Hematopoietic multipotent progenitor cell treated with erythropoietin and hydrocortisone succinate and interleukin-3 and kit ligand, for 17 days (in vitro differentiated cells): ENCODE measurements around the gene DUSP22.
"Not testable (repeated sequence)": the region's sequence is repeated elsewhere in the genome, so short reads cannot be mapped to it uniquely, and the experiment has no call there.

Experiments used
- DNase-seq: peaks from one replicate; pipeline ENCODE4 v3.0.0-alpha.2; 2015; ENCODE audit warnings: low spot score

Gene DUSP22

GRCh38 chr6:279341-280029 lies 12.8 kb upstream of the DUSP22 start:
- no peak for DNase-seq

- no peak for DNase-seq
These were observed 11.4 kb upstream of the DUSP22 start for GRCh38 chr6:280775-281468.

GRCh38 chr6:281469-282103 lies 10.7 kb upstream of the DUSP22 start:
- no peak for DNase-seq

GRCh38 chr6:282177-282866 lies 10.0 kb upstream of the DUSP22 start:
- DNase-seq, result no peak

GRCh38 chr6:282867-283416 lies 9.3 kb upstream of the DUSP22 start:
- no peak for DNase-seq

GRCh38 chr6:284486-284885 lies 7.8 kb upstream of the DUSP22 start:
- DNase-seq, result no peak

DNA sequence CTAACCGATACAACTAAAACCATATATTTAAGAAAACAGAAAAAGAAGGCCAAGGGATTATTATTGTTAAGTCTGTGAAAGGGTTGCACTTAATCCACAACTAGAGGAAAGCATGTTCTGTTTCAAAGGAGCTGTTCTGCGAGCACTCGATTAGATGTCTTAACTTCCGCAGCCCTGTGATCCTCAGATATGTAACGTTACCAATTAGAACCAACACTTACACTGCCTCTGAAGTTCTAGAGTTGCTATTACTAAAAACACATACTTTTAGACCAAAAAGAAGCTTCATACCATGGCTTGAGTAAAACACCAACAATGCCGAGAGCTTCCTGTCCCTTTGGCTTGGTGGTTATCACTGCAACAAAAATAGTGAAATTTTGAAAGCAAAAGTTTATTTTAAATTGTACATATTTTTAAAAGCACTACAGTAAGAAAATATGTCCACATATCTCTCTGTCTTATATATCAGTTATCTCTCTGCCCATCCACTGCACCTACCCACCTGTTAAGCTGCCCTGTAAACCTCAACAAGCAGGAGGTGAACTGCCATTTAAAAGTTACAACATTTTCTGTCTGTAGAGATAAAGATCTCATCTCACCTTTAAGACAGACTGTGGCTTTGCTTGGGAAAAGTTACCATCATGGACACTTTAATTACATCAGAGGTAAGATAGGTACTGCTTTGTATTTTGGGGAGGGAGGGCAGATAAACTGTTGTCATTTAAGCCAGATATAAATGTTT lies 7.1 kb upstream of the DUSP22 start:
- DNase-seq, result no peak

DNA sequence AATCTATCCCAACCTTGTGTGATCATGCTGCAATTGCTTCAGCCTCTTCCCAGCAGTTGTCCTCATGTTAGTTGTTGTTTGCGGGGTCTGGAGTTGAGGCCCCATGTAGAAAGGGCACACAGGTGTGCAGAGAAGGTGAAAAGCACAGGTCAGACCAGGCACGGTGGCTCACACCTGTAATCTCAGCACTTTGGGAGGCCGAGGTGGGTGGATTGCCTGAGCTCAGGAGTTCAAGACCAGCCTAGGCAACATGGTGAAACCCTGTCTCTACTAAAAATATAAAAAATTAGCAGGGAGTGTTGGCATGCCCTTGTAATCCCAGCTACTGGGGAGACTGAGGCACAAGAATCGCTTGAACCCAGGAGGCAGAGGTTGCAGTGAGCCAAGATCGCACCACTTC lies 6.4 kb upstream of the DUSP22 start:
- not testable (repeated sequence) for DNase-seq

GRCh38 chr6:286681-287488 lies 5.4 kb upstream of the DUSP22 start:
- no peak for DNase-seq

DNA sequence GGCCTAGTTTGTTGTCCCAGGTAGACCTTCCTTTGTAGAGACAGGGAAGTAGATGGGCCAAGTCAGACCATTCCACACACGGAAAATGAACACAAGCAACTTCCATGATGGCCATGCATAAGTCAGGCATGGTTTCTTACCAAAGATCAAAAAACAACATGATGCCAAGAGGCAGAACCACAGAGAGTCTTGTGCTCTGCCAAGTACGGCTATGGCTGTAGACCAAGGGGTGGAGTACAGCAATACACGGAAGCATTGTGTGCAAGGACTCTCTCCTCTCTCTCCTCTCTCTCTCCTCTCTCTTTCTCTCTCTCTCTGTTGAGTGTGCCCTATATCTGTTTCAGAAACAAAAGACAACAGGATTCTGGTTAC lies 4.8 kb upstream of the DUSP22 start:
- DNase-seq, result no peak

DNA sequence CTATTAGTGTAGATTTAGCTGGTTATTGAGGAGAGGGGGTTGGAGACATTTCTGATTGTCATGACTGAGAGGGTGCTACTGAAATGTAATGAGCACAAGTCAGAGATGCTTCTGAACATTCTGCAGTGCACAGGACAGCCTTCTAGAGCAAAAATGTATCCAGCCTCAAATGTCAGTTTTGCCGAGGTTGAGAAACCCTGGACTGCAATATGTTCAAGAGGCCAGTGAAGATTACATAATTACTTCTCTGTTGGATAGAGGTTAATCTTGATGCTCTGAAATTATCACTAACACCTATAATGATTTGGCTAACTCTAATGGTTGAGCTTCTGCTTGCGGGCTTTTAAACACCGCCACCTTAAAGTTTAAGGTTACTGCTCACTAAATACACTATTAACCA lies 3.4 kb upstream of the DUSP22 start:
- DNase-seq, result no peak

GRCh38 chr6:290111-290922 lies 2.0 kb upstream of the DUSP22 start:
- no peak for DNase-seq

- no peak for DNase-seq
These were observed 1.0 kb upstream of the DUSP22 start for GRCh38 chr6:291204-291696.

DNA sequence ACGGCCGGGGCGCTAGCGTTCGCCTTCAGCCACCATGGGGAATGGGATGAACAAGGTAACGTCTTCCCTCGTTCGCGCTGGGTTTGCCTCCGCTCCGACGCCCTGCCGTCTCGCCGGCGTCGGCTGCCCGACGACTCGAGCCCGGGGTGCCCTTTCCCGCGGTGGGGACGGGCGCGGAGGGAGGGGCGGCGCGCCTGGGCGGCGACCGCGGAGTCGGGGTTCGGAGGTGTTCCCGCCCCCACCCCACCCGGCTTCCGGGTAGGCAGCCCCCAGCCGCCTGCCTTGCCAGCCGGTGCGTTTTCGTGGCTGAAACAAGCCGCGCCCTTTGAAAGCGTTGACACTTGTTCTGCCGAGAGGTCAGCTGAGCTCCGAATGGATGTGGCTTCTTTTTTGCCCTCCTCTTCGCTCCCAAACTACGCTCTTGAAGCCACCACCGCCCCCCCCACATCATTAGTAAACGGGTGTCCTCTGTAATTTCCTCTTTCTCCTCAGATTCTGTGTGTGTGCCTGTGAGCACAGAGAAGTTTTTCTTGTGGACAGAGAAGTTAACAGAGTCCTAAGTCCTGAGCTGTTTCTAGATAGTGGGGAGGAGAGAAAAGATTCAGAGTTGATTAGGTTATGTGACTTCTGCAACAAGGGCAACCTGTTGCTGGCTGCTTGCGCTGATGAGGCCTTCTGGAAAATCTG lies 362 bp downstream of the DUSP22 start:
- no peak for DNase-seq

DNA sequence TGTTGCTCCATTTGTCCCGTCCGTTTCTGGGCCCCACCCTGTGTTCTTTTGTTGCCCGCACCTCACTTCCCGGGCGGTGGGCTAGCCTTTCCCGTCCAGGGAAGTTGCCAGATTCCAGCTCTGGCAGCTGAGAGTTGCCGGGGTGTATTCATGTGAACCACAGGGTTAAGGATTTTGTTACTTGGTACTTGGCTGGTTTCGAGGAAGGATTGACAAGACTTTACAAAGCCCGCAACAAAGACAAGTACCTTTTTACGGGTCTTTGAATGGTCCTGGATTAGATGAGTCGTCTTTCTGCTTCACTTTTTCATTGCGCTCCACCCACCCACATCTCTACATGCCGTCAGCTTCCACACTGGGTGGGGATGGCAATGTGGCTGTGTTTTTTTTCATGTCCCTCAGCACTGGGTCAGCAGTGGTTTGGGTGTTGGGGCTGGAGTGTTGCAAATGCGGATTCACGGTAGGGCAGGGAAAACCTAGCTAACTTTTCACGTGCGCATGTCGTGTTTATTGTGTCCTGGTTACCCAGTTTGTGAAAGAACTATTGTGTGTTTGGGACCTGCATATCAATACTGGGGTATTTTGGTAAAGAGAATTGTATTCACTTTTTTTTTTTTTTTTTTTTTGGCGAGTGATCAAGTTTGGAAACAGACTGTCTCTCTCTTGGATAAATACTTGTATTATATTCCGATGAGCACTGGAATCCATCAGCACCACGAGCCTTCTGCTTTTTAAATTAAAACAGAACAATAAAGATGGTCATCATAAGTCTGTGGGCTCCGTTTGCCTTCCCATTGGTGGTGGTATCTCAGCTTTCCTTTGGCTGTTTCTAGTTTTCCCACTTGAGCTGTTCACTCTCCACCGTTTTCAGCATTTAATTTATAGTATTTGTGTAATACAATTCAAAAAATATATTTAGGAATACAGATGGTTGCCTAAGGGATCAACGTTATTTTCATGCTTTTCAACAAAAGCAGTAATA lies 1.2 kb downstream of the DUSP22 start:
- no peak for DNase-seq

DNA sequence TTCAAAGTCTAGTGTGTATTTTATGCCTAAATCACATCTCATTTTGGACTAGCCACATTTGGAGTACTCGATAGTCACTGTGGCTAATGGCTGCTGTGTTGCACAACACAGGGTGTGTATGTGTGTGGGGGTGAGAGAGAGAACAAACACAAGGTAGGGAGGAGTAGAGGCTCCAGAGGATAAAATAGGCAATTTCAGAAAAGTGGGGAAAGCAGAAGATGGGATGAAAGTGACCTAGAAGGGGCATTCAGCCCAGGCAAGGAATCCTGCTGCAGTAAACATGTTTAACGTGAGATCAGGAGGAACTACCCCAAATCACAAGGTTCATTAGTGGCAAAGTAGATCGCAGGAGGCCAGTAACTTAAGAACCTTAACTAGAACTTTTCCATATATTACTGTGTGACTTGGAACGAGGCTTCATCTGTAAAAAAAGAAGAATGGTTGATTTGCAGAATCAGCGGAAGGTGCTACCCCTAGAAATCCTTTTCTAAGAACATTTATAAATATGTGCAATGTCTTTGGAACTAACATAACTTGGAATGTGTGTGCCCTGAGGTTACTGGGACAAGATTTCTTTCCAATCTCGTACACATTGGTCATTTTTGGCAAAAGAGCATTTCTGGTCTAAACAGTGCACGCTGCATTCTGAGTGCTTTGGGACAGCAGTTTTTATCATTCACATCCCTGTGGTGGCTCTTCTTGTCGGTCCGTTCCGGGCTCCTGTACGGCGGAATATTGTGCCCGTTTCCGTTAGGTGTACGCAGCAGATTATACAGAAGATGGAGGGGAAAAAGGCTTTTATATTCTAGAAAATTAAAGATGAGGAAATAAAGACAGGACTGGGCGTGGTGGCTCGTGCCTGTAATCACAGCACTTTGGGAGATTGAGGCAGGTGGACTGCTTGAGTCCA lies 2.6 kb downstream of the DUSP22 start:
- DNase-seq, result no peak
